Neural cell (in vitro differentiated cells): Measurements from ENCODE around the gene TMEM121. TPM values are rescaled to one million over a fixed set of nuclear protein-coding genes. Genes with fewer than 3 reads are reported as not detected.

ENCODE experiments used
- H2AFZ ChIP-seq: fragments of 200-600, 300-800 bp; sonication (generic), shearing (Covaris generic); 2 replicates; pipeline ENCODE4 v1.6.0; 2014; ENCODE audit warnings: low read depth, mild to moderate bottlenecking, antibody characterized with exemption, low read length, moderate library complexity
- H3F3A ChIP-seq: fragments of 200-600 bp; shearing (Covaris generic); 2 replicates; pipeline ENCODE4 v1.6.1; 2016; ENCODE audit warnings: mild to moderate bottlenecking, moderate library complexity, mixed read lengths, antibody characterized with exemption, low read length; ENCODE audit not compliant: insufficient read depth, poor library complexity, severe bottlenecking
- H3K27ac ChIP-seq: fragments of 200-600, 300-800 bp; sonication (generic), shearing (Covaris generic); 2 replicates; pipeline ENCODE4 v1.5.1; 2014; ENCODE audit warnings: mild to moderate bottlenecking, low read length, moderate library complexity
- H3K27me3 ChIP-seq: fragments of 300-800, 200-600 bp; sonication (generic), shearing (Covaris generic); 2 replicates; pipeline ENCODE4 v1.6.0; 2014; ENCODE audit warnings: mild to moderate bottlenecking, low read depth, low read length, moderate library complexity; ENCODE audit not compliant: insufficient read depth
- H3K36me3 ChIP-seq: fragments of 300-800, 200-600 bp; sonication (generic), shearing (Covaris generic); 2 replicates; pipeline ENCODE4 v1.5.1; 2014; ENCODE audit warnings: mild to moderate bottlenecking, antibody characterized with exemption, low read length, moderate library complexity; ENCODE audit not compliant: insufficient read depth
- H3K4me2 ChIP-seq: fragments of 300-800, 200-600 bp; sonication (generic), shearing (Covaris generic); 2 replicates; pipeline ENCODE4 v1.6.0; 2014; ENCODE audit warnings: mild to moderate bottlenecking, low read length
- H3K4me3 ChIP-seq: fragments of 300-800, 200-600 bp; sonication (generic), shearing (Covaris generic); 2 replicates; pipeline ENCODE4 v1.5.1; 2014; ENCODE audit warnings: mild to moderate bottlenecking, low read length, moderate library complexity
- H3K79me2 ChIP-seq: fragments of 200-600 bp; shearing (Covaris generic); replicated peaks from 2 replicates; pipeline ENCODE4 v1.6.0; 2014; ENCODE audit warnings: mild to moderate bottlenecking, low read length, moderate library complexity; ENCODE audit not compliant: insufficient read depth
- H3K9ac ChIP-seq: fragments of 300-800, 200-600 bp; sonication (generic), shearing (Covaris generic); 2 replicates; pipeline ENCODE4 v1.6.1; 2016; ENCODE audit warnings: mild to moderate bottlenecking, low read length, mixed read lengths
- H3K9me2 ChIP-seq: fragments of 200-600 bp; shearing (Covaris generic); 2 replicates; pipeline ENCODE4 v1.6.1; 2016; ENCODE audit warnings: mild to moderate bottlenecking, low read length, mixed read lengths; ENCODE audit not compliant: insufficient read depth
- H3K9me3 ChIP-seq: fragments of 200-600, 300-800 bp; sonication (generic), shearing (Covaris generic); 2 replicates; pipeline ENCODE4 v1.6.1; 2016; ENCODE audit warnings: mild to moderate bottlenecking, mixed run types, low read length, moderate library complexity, mixed read lengths
- H4K20me1 ChIP-seq: fragments of 200-600 bp; shearing (Covaris generic); 2 replicates; pipeline ENCODE4 v1.6.1; 2016; ENCODE audit warnings: mild to moderate bottlenecking, mixed run types; ENCODE audit not compliant: insufficient read depth
- CTCF ChIP-seq: fragments of 450-650 bp; IDR thresholded peaks from 2 replicates; pipeline ENCODE4 v1.5.1; 2014; ENCODE audit warnings: antibody characterized with exemption, mild to moderate bottlenecking, moderate library complexity; ENCODE audit not compliant: poor library complexity, severe bottlenecking
- EP300 ChIP-seq: fragments of 450-650 bp; conservative IDR thresholded peaks from 2 replicates; pipeline ENCODE4 v1.6.1; 2014; ENCODE audit warnings: antibody characterized with exemption, mild to moderate bottlenecking, moderate library complexity; ENCODE audit not compliant: poor library complexity, severe bottlenecking
- EZH2 ChIP-seq: fragments of 200-600, 300-800 bp; shearing (Covaris generic), sonication (generic); IDR thresholded peaks from 2 replicates; pipeline ENCODE4 v1.6.1; 2014; ENCODE audit warnings: antibody characterized with exemption, low read length, borderline replicate concordance, mild to moderate bottlenecking; ENCODE audit not compliant: insufficient read depth, poor library complexity, severe bottlenecking
- MXI1 ChIP-seq: fragments of 450-650 bp; conservative IDR thresholded peaks from 2 replicates; pipeline ENCODE4 v1.6.1; 2014; ENCODE audit warnings: antibody characterized with exemption, mild to moderate bottlenecking; ENCODE audit not compliant: poor library complexity, severe bottlenecking
- POLR2AphosphoS5 ChIP-seq: IDR thresholded peaks from 2 replicates; pipeline ENCODE4 v1.6.1; 2012
- RAD21 ChIP-seq: fragments of 450-650 bp; conservative IDR thresholded peaks from 2 replicates; pipeline ENCODE4 v1.6.1; 2014; ENCODE audit warnings: antibody characterized with exemption, mild to moderate bottlenecking, moderate library complexity
- REST ChIP-seq: IDR thresholded peaks from 2 replicates; pipeline ENCODE4 v1.6.1; 2012; ENCODE audit warnings: borderline replicate concordance
- SMC3 ChIP-seq: fragments of 450-650 bp; conservative IDR thresholded peaks from 2 replicates; pipeline ENCODE4 v1.6.1; 2014; ENCODE audit warnings: antibody characterized with exemption, mild to moderate bottlenecking, moderate library complexity; ENCODE audit not compliant: poor library complexity
- TAF1 ChIP-seq: IDR thresholded peaks from 2 replicates; pipeline ENCODE4 v1.6.1; 2012; ENCODE audit warnings: low read depth
- polyA plus RNA-seq: library from polyadenylated mRNA; depleted of rRNA; stranded (reverse); fragments of >200 nt; gene quantifications from 2 replicates; pipeline ENCODE4 v1.2.3, GENCODE V29; 2014

The TMEM121 gene
- polyA plus RNA-seq, 1 donor from 2014 or later = 19.5 TPM

DNA sequence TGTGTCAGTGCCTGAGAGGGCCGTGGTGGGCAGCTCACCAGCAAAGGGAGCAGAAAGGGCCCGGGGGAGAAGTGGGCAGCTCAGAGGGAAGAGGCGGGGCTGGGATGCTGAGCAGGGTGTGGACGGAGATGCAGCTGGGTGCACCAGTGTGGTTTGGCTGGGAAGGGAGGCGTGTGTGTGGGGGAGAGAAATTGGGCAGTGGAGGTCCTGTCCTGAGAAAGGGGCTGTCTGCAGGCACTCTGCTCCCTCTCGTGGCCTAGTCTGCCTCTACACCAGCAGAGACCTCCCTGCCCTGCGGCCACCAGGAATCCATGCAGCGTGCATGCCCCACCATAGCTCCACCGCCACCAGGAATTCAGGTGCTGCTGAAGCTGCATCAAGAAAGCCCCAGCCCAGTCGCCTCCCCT lies 6.4 kb downstream of the TMEM121 start:
- no peak for TF ChIP-seq REST
- TF ChIP-seq SMC3 = no peak
- TF ChIP-seq RAD21 = no peak
- no peak for TF ChIP-seq MXI1
- no peak for TF ChIP-seq POLR2AphosphoS5
- TF ChIP-seq CTCF = no peak
- no peak for TF ChIP-seq TAF1
- no peak for TF ChIP-seq EP300
- TF ChIP-seq EZH2 = no peak
- no peak overlapping the region for H3K27ac ChIP-seq

DNA sequence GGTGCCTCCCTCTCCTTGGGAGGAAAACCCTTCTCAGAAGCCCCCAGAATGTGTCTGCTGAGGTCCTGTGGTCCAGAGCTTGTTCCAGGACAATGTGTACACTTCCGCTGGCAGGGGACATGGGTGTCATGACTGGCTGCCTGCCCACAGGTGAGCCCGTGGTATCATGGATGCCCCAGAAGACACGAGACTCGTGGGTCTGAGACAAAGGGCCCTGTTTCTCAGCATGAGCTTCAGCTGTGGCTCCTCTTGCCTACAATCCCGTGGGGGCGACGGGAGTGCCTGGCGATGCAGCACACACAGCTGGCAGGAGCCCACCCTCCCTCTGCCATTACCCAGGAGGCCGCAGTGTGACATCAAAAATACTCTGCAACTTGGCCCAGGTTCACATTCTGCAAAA lies 7.0 kb downstream of the TMEM121 start:
- Histone ChIP-seq H3K27me3 (no peaks in the 10 kb centered on the region), H3K27ac (no peak overlapping the region), H3K9me2 (no peaks in the 10 kb centered on the region), H2AFZ (no peak overlapping the region), H3K9me3 (no peaks in the 10 kb centered on the region), H3K79me2 (no peaks in the 10 kb centered on the region), H3K4me3 (no peak overlapping the region), H3F3A (no peaks in the 10 kb centered on the region), H3K9ac (no peak overlapping the region), H3K4me2 (no peak overlapping the region), H4K20me1 (no peaks in the 10 kb centered on the region), H3K36me3 (no peaks in the 10 kb centered on the region)
- TF ChIP-seq TAF1 (no peak), SMC3 (no peak), EP300 (no peak), EZH2 (no peak), POLR2AphosphoS5 (no peak), REST (no peak), CTCF (no peak), RAD21 (no peak), MXI1 (no peak)

More for the DNA sequence above, 6.4 kb downstream of the TMEM121 start:
- no peaks in the 10 kb centered on the region for H4K20me1 ChIP-seq
- no peak overlapping the region for H3K4me3 ChIP-seq
- no peaks in the 10 kb centered on the region for H3K9me2 ChIP-seq
- no peaks in the 10 kb centered on the region for H3K9me3 ChIP-seq
- no peak overlapping the region for H3K9ac ChIP-seq
- no peak overlapping the region for H3K4me2 ChIP-seq
- no peaks in the 10 kb centered on the region for H3K79me2 ChIP-seq
- H2AFZ ChIP-seq = no peak overlapping the region
- H3K27me3 ChIP-seq = no peaks in the 10 kb centered on the region
- H3F3A ChIP-seq = no peaks in the 10 kb centered on the region
- no peaks in the 10 kb centered on the region for H3K36me3 ChIP-seq
